GM18858 (cell line): ENCODE data around the gene CYGB.

Source experiments
- ATAC-seq: cut with Tn5 transposase; IDR thresholded peaks from one replicate; pipeline ENCODE4 v1.9.1; 2021; ENCODE audit not compliant: unreplicated experiment

CYGB gene

GRCh38 chr17:76501827-76502307 is 35.6 kb downstream of the CYGB start:
- ATAC-seq, result no peak

GRCh38 chr17:76501018-76501826 is 36.3 kb downstream of the CYGB start, which contains the start of gene RHBDF2:
Gene RHBDF2, minus strand, starts transcription at chr17:76501423. Its CDS starts 19,899 bp downstream, at chr17:76481524.
- peak; percentile 38 for ATAC-seq

DNA sequence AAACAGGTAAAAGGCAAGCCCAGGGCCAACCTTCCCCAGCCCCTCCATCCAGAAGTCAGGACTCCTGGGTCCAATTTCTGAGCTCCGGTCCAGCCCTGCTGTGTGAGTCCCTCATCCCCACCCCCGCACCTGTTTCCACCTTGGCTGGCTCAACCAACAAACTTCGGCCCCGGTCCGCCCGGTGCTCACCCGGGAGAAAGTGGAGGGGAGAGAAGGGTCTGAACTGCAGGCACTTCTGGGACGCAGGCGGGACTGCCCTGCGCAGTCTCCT is 36.8 kb downstream of the CYGB start:
- ATAC-seq, result no peak

- ATAC-seq, result no peak
Measured at GRCh38 chr17:76500074-76500746, 37.3 kb downstream of the CYGB start.

GRCh38 chr17:76499267-76499667 is 38.2 kb downstream of the CYGB start:
- ATAC-seq, result no peak

GRCh38 chr17:76498876-76499251 is 38.6 kb downstream of the CYGB start:
- no peak for ATAC-seq

DNA sequence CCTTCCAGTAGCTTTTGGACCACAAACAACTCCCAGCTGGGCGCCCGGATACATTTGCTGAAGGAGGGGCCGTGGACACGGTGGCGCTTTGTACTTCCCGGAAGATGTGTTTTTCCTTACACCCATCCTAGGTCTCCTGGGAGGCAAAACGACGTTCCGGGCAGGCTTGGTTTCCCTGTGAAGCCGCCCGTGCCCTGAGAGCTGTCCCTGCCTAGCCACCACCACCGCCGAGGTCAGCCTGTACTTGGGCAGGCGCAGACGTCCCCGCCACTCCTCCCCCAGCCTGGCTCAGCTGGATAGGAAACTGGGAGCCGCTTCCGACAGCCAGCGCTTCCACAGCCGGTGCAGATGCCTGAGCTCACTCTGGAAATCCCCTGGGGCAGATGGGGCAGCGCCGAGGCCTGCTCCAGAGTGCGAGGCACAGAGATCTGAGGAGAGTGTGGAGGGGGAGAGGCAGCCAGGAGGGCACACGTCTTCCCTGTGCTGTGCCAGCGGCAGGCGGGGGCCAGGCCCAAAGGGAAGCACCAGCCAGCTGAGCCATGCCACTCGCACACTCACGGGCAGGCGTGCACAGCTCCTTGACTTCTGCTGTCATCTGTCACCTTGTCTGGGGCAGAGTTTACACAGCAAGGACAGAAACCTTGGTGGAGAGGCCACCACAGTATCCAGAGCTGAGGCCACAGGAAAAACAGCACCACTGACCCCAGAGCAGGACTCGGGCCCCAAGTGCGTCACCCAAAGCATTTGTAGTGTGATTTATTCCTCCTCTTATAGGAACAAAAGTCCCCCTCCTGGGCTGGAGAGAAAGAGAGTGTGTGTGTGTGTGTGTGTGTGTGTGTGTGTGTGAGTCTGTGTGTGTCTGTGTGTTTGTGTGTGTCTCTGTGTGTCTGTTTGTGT is 39.3 kb downstream of the CYGB start:
- ATAC-seq, result no peak

- ATAC-seq, result no peak
Measured at GRCh38 chr17:76497699-76497978, 39.9 kb downstream of the CYGB start.

GRCh38 chr17:76496464-76496863 is 41.0 kb downstream of the CYGB start:
- no peak for ATAC-seq

- ATAC-seq, result no peak
Measured at GRCh38 chr17:76495663-76496400, 41.7 kb downstream of the CYGB start.

DNA sequence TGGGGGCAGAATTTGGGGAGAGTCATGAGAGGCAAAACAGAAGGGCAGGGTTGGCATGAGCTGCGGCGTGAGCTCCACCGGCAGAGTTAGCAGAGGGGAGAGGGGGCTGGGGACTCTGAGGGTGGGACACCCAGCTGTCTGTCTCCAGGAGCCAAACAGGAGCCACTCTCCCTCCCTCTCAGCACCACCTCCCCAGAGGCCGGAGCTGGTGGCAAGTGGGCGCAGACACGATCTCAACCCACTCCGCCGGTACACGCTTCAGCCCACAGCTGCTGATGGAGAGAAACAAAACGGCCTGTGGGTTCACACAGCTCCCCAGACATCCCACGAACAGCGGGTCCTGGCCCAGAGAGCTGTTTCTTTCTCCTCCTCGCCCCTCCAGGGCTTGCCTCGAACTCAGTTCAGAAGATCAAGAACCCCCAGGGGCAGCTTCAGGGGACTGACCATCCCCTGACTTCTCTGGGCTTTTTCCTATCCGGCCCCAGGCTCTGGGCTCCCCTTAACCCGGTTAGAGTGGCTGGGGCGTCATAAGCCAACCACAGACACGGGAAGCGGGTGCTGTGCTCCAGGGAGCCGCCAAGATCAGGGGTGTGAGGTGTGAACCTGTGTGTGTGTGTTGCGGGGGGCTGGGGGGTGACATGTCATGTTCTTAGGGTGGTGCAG is 43.9 kb downstream of the CYGB start:
- ATAC-seq, result no peak

DNA sequence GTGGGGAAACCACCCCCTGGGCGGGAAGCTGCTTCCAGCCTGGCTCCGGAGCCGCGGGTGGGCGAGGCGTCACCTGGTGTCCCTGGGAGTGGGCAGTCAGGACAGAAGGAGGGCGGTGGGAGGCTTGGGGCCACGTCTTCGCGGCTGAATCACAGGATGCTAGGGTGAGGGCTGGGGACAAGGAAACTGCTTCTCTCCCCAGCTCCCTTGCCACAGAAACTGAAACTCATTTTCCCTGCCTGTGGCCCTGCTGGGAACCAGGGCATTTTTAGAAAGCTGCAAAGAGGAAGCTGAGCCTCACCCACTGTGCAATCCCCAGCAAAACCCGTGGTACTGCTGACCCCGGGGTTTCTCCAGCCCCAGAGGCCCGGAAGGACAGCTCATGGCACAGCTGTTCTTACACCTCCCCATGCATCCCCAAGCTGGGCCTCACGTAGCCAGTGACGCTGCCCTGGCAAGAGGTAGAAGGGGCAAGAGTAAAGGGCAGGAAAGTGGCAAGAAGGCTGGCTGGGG is 44.5 kb downstream of the CYGB start:
- no peak for ATAC-seq

DNA sequence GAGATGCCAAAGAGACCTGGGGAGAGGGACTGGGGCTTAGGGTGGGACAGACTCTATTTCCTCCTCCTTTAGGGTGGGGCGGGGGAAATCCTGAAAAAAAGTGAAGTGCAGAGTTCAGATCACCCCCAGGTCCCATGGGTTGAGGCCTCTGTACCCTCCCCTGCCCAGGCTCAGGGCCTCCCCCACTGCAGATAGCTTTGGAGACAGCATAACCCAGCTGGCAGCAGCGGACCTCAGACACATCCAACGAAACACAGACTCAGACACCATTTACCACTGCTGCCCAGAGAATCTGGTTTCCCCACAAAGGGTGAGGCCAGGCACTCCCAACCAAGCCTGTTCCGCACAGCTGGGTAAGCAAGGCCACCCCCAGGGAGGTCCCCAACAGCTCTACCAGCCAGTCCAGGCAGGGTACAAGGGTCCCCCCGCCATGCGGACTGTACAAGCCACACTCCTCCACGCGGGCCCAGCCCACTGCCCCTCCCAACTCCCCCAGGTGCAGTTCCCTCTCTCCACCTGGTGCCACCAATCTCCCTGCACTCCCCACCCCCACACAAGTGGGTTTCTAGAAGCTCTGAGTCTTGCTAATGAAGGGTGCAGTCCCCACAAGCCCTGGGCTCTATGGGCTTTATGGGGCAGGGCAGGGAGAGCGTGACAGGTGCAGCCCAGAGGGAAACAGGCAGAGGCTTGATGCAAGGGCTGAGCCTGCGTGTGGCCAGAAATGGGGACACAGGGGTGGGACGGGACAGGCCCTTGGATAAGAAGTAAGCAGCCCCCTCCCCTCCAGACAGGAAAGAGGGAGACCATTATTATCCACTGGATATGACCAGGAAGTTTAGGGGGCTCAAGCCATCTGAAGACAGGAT is 45.2 kb downstream of the CYGB start:
- ATAC-seq, result no peak

- ATAC-seq, result no peak
Measured at GRCh38 chr17:76491271-76492122, 46.0 kb downstream of the CYGB start.

- ATAC-seq, result no peak
Measured at GRCh38 chr17:76490112-76490710, 47.3 kb downstream of the CYGB start.

DNA sequence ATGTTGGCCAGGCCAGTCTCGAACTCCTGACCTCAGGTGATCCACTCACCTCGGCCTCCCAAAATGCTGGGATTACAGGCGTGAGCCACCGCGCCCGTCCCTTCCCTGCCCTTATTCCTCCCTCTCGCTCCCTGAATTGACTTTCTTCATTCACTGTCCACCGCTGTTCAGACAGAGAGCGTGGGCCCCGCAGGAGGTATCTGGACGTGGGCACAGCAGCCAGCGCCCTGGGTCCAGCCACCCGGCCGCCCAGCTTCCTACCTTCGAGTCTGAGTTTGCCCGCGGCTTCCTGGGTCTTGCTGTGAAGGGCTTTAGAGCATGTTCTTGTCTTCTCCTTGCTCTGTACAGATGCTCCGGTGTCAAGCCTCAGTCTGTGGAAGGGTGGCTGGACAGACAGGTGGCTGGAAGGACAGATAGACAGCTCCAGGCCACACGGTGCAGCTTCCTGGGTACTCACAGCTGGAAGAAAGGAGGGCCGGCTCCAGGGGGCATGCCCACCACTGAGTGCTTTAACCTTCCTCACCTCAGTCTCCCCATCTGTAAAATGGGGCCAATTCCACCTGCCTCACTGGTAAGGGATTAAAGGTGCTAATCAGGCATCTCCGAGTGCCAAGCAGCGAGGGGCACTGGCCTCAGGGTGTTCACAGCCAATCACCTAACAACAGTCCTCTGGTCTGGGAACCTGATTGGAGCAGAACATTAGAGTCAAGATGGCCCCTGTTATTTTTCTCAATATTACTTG is 49.9 kb downstream of the CYGB start:
- no peak for ATAC-seq

GRCh38 chr17:76485569-76485968 is 51.9 kb downstream of the CYGB start:
- ATAC-seq, result no peak
